K562 (cell line): ENCODE data around the gene STK4. TPM values are rescaled to one million over a fixed set of nuclear protein-coding genes. Genes with fewer than 3 reads are reported as not detected.

Experiments
- ATAC-seq: fragments of 200-7000 bp; cut with Tn5 transposase; 3 replicates; pipeline ENCODE4 v1.9.1; 2020; ENCODE audit warnings: moderate library complexity
- BruUV-seq: library from RNA; stranded (reverse); fragments of 400-500 nt; replicated peaks from 2 replicates; lab custom pipeline; 2021; lab: Mats Ljungman, UMichigan
- CTCF ChIA-PET: fragments of 300-600 bp; formaldehyde crosslinking; extraction: SDS; loops from one replicate; lab custom pipeline; 2021; ENCODE audit warnings: low intra/inter-chr PET ratio; lab: Yijun Ruan, JAX
- POLR2A ChIA-PET: fragments of 300-600, 350-650 bp; sonication (Branson Sonifier 250); formaldehyde crosslinking; extraction: SDS; loops from one replicate; lab custom pipeline; 2021; ENCODE audit warnings: antibody characterized with exemption, inconsistent platforms; lab: Yijun Ruan, JAX
- DNase-seq, 4 experiments: peaks; one replicate each; pipeline versions ENCODE4 v3.0.0 to v3.0.0-alpha.2; 2011 to 2018; ENCODE audit warnings: low spot score in 3 of 4, mixed read lengths in 3 of 4; ENCODE audit errors: extremely low read depth in 1 of 4
- FAIRE-seq: peaks from 2 replicates; lab custom pipeline; 2011; peaks lifted over from hg19 to GRCh38; lab: Jason Lieb, UNC
- H2AFZ ChIP-seq: 2 replicates; pipeline ENCODE4 v1.6.0; 2011; ENCODE audit warnings: low read depth, low read length, control low read depth, inconsistent platforms
- H3K27ac ChIP-seq: fragments of 200-600 bp; 3 replicates; pipeline ENCODE4 v1.8.0; 2011; ENCODE audit warnings: low read depth, mild to moderate bottlenecking, control low read depth, inconsistent platforms, low read length, moderate library complexity, mixed read lengths; ENCODE audit errors: extremely low read depth
- H3K27me3 ChIP-seq, 2 experiments: fragments of 300-600 bp in 1 of 2; 2 replicates in 1 of 2; 3 replicates in 1 of 2; pipeline versions ENCODE4 v1.6.0 to v1.8.0; 2011; ENCODE audit warnings: inconsistent platforms in 2 of 2, low read length in 2 of 2, mild to moderate bottlenecking in 1 of 2, mixed read lengths in 1 of 2, moderate library complexity in 1 of 2; ENCODE audit not compliant: control insufficient read depth in 2 of 2, insufficient read depth in 2 of 2
- H3K36me3 ChIP-seq: fragments of 300-600 bp; 3 replicates; pipeline ENCODE4 v1.8.0; 2011; ENCODE audit warnings: mild to moderate bottlenecking, low read length, inconsistent platforms; ENCODE audit not compliant: control insufficient read depth, insufficient read depth
- H3K4me1 ChIP-seq, 2 experiments: fragments of 200-600 bp in 1 of 2; replicated peaks in 1 of 2; 2 replicates in 1 of 2; 3 replicates in 1 of 2; pipeline versions ENCODE4 v1.5.1 to v1.8.0; 2011; ENCODE audit warnings: inconsistent platforms in 2 of 2, low read length in 2 of 2, mild to moderate bottlenecking in 1 of 2, mixed read lengths in 1 of 2, moderate library complexity in 1 of 2; ENCODE audit not compliant: control insufficient read depth in 2 of 2, insufficient read depth in 2 of 2
- H3K4me2 ChIP-seq: 2 replicates; pipeline ENCODE4 v1.6.1; 2011; ENCODE audit warnings: low read length, control low read depth, inconsistent platforms, mixed read lengths; ENCODE audit not compliant: insufficient read depth
- H3K4me3 ChIP-seq: fragments of 200-600 bp; sonication (generic), shearing (Covaris generic); 2 replicates; pipeline ENCODE4 v1.5.1; 2016; ENCODE audit warnings: control low read depth, inconsistent platforms
- H3K79me2 ChIP-seq: fragments of 200-600 bp; 3 replicates; pipeline ENCODE4 v1.8.0; 2011; ENCODE audit warnings: low read length, inconsistent platforms; ENCODE audit not compliant: control insufficient read depth, insufficient read depth
- H3K9ac ChIP-seq, 2 experiments: 2 replicates each; pipeline versions ENCODE4 v1.6.0 to v1.6.1; 2011; ENCODE audit warnings: low read depth in 2 of 2, low read length in 2 of 2, control low read depth in 1 of 2, inconsistent platforms in 1 of 2, mild to moderate bottlenecking in 1 of 2, mixed read lengths in 1 of 2; ENCODE audit not compliant: insufficient read depth in 1 of 2
- H3K9me1 ChIP-seq: one replicate; pipeline ENCODE4 v1.6.0; 2011; ENCODE audit warnings: inconsistent platforms, mild to moderate bottlenecking, low read length, moderate library complexity; ENCODE audit not compliant: control insufficient read depth, insufficient read depth
- H3K9me3 ChIP-seq: replicated peaks from 2 replicates; pipeline ENCODE4 v1.5.1; 2011; ENCODE audit warnings: low read depth, low read length, inconsistent platforms; ENCODE audit not compliant: control insufficient read depth, insufficient read depth
- H4K20me1 ChIP-seq: replicated peaks from 2 replicates; pipeline ENCODE4 v1.6.1; 2011; ENCODE audit warnings: low read length, inconsistent platforms, mixed read lengths; ENCODE audit not compliant: control insufficient read depth, insufficient read depth
- ADNP ChIP-seq: fragments of 200-800 bp; sonication (Bioruptor generic); IDR thresholded peaks from 2 replicates; pipeline ENCODE4 v1.6.1; 2016; ENCODE audit warnings: missing genetic modification characterization, missing compliant biosample characterization
- CBX3 ChIP-seq, 2 experiments: IDR thresholded peaks; 1 replicate in 1 of 2; 2 replicates in 1 of 2; pipeline ENCODE4 v1.6.1; 2012; ENCODE audit warnings: inconsistent platforms in 2 of 2, low read length in 2 of 2, borderline replicate concordance in 1 of 2, control low read depth in 1 of 2
- CCAR2 ChIP-seq: fragments of 200-400 bp; formaldehyde crosslinking; IDR thresholded peaks from 2 replicates; pipeline ENCODE4 v1.6.1; 2017; ENCODE audit warnings: mild to moderate bottlenecking, low read depth, low read length
- ETS2 ChIP-seq: IDR thresholded peaks from 2 replicates; pipeline ENCODE4 v1.6.1; 2016; ENCODE audit warnings: borderline replicate concordance, missing genetic modification characterization, mild to moderate bottlenecking, moderate library complexity, missing compliant biosample characterization; ENCODE audit not compliant: poor library complexity, severe bottlenecking
- FOS ChIP-seq: IDR thresholded peaks from 3 replicates; pipeline ENCODE4 v1.6.1; 2011; ENCODE audit not compliant: insufficient read length; ENCODE audit errors: extremely low read depth
- NCOA1 ChIP-seq: fragments of 450-650 bp; IDR thresholded peaks from 2 replicates; pipeline ENCODE4 v1.6.1; 2016; ENCODE audit warnings: low read depth
- OTX1 ChIP-seq: fragments of 450-650 bp; formaldehyde crosslinking; IDR thresholded peaks from 2 replicates; pipeline ENCODE4 v1.4.0; 2022; ENCODE audit warnings: mild to moderate bottlenecking
- PCBP1 ChIP-seq: fragments of 200-400 bp; formaldehyde crosslinking; IDR thresholded peaks from 2 replicates; pipeline ENCODE4 v1.6.1; 2018; ENCODE audit warnings: mild to moderate bottlenecking, low read depth, low read length; ENCODE audit not compliant: poor library complexity, severe bottlenecking
- PHF20 ChIP-seq: fragments of 450-650 bp; IDR thresholded peaks from 2 replicates; pipeline ENCODE4 v1.6.1; 2018; ENCODE audit not compliant: partially characterized antibody
- RBBP5 ChIP-seq: fragments of 200-600 bp; sonication (generic); IDR thresholded peaks from 2 replicates; pipeline ENCODE4 v1.6.1; 2012; ENCODE audit warnings: borderline replicate concordance, mild to moderate bottlenecking, low read length, control low read depth, inconsistent platforms; ENCODE audit not compliant: insufficient read depth, poor library complexity, severe bottlenecking
- SAFB2 ChIP-seq: fragments of 200-400 bp; formaldehyde crosslinking; IDR thresholded peaks from 2 replicates; pipeline ENCODE4 v1.6.1; 2018; ENCODE audit warnings: borderline replicate concordance, low read length, low read depth, moderate library complexity; ENCODE audit not compliant: severe bottlenecking
- ZNF586 ChIP-seq: fragments of 450-650 bp; formaldehyde crosslinking; conservative IDR thresholded peaks from 2 replicates; pipeline ENCODE4 v1.4.0; 2020; ENCODE audit warnings: mild to moderate bottlenecking, moderate library complexity
- ZNF766 ChIP-seq: fragments of 200-800 bp; sonication (Bioruptor generic); conservative IDR thresholded peaks from 2 replicates; pipeline ENCODE4 v1.6.1; 2016; ENCODE audit warnings: missing genetic modification characterization, missing compliant biosample characterization
- ZNF77 ChIP-seq: fragments of 250-450 bp; sonication (Bioruptor Pico); IDR thresholded peaks from 2 replicates; pipeline ENCODE4 v1.5.0; 2020
- WGBS: fragments of 100-300 bp; shearing (Covaris generic); methylation state at CpG from one replicate; pipeline ENCODE4 v1.1.6; 2016; ENCODE audit warnings: low coverage, mixed read lengths; ENCODE audit not compliant: insufficient coverage; ENCODE audit errors: missing lambda C conversion rate; 5-methylcytosine and 5-hydroxymethylcytosine counted together
- in situ Hi-C: fragments of 300-500 bp; cut with MboI; formaldehyde crosslinking; loops from 4 replicates; pipeline ENCODE4 v1.15.0; 2018; ENCODE audit warnings: inconsistent platforms, mixed read lengths
- intact Hi-C: fragments of 100-400 bp; cut with micrococcal nuclease; formaldehyde crosslinking; loops from 2 replicates; pipeline ENCODE4 v1.14.2; 2022
- polyA plus RNA-seq, 8 experiments: library from polyadenylated mRNA; depleted of rRNA in 4 of 8; stranded (reverse) in 5 of 8; unstranded in 3 of 8; fragments of >200 nt; fragmentation: Nextera tagmentation in 2 of 8; fragmentation: Illumina TruSeq in 1 of 8; extraction: Ambion mirVana in 2 of 8; extraction: Trizol in 1 of 8; gene quantifications; 2 replicates each; pipeline versions ENCODE4 v1.2.1 to v1.2.3, GENCODE V29; 2011 to 2014; ENCODE audit warnings: inconsistent platforms in 1 of 8, missing spikeins in 1 of 8
- total RNA-seq, 7 experiments: library from RNA; depleted of rRNA in 6 of 7; stranded (reverse); fragments of >200 nt in 6 of 7; fragmentation: Illumina TruSeq in 2 of 7; extraction: Trizol in 2 of 7; gene quantifications; 2 replicates each; pipeline versions ENCODE4 v1.2.1 to v1.2.3, GENCODE V29; 2011 to 2021; ENCODE audit warnings: low replicate concordance in 1 of 7
- TF ChIP-seq, protein P1 (sequence below): fragments of 450-650 bp; formaldehyde crosslinking; IDR thresholded peaks from 2 replicates; pipeline ENCODE4 v1.4.0; 2020; ENCODE audit warnings: mild to moderate bottlenecking, moderate library complexity

The STK4 gene
- total and polyA plus RNA-seq, 9 of the 15 experiments (the other 6 are each of a cell fraction or from before 2014, with no cell fraction given), result 11.9 to 30.6 (median 22.2) TPM

DNA sequence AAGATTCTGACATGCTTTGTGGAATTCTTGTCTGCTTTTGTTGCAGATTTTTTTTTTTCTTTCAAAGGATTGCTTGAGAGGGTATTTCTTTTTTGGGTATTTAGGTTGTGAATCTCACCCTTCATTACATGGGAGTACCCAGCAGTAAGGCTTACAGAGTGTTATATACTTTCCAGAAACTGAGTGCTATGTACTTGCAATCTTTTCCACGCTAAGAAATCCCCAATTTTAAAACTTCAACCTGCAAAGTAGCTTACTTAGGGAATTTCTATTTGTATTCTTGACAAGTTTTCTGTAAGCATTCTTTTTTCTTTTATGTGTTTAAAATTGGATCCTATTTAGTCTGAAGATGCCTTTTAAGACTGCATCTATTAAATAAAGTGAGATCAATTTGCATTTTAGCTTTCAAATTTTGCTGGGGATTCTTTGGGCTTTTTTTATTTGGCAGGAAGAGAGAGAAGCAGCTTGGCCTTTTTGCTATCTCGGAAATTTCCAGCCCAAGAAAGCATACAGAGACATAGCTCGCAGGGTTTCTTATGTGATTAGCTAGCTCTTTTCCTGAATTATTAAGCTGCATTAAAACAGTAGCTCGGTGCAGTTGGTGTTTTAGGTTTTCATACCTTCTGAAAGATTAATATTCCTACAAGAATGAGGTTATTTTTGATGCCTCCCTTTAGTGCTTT is 92.0 kb downstream of the STK4 start:
- H3K27ac ChIP-seq, result no peak overlapping the region
- TF ChIP-seq PHF20 (no peak), NCOA1 (no peak), ZNF77 (CRISPR knock-in tag) (no peak), CCAR2 (no peak), RBBP5 (no peak), FOS (no peak), ZNF766 (CRISPR knock-in tag) (no peak), SAFB2 (no peak), PCBP1 (no peak), ADNP (tag) (no peak), CBX3 (IDR thresholded peaks at IDR 0.05; ENCODE audit: borderline replicate concordance in 1 of 2, low read length in 2 of 2) (no peak), ETS2 (no peak), OTX1 (CRISPR knock-in tag) (no peak), ZNF586 (CRISPR knock-in tag) (no peak)
- TF ChIP-seq, protein P1, sequence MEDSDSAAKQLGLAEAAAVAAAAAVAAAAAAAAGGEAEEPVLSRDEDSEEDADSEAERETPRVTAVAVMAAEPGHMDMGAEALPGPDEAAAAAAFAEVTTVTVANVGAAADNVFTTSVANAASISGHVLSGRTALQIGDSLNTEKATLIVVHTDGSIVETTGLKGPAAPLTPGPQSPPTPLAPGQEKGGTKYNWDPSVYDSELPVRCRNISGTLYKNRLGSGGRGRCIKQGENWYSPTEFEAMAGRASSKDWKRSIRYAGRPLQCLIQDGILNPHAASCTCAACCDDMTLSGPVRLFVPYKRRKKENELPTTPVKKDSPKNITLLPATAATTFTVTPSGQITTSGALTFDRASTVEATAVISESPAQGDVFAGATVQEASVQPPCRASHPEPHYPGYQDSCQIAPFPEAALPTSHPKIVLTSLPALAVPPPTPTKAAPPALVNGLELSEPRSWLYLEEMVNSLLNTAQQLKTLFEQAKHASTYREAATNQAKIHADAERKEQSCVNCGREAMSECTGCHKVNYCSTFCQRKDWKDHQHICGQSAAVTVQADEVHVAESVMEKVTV (CRISPR knock-in tag), result no peak
- TF ChIP-seq, all 486 proteins: peak for 0
- Histone ChIP-seq H2AFZ (no peak overlapping the region), H3K9ac (no peak overlapping the region), H4K20me1 (no peaks in the 10 kb centered on the region), H3K36me3 (peaks cover 38% of the 10 kb centered on the region), H3K4me3 (no peak overlapping the region), H3K27me3 (no peaks in the 10 kb centered on the region), H3K79me2 (no peaks in the 10 kb centered on the region; the same call in 2 of the 3 replicates), H3K4me1 (no peaks in the 10 kb centered on the region), H3K4me2 (no peak overlapping the region), H3K9me3 (no peaks in the 10 kb centered on the region), H3K9me1 (no peaks in the 10 kb centered on the region)
- intact Hi-C loops, result no loop called here
- DNase-seq, result no peak
- CTCF ChIA-PET, result no interaction called here
- WGBS, result 66% methylated on average over 4 of the region's 4 CpGs
- FAIRE-seq, result no peak
- no TSS peak for BruUV-seq
- POLR2A ChIA-PET, result interaction anchor here (0.5 kb wide), 1 partner anchor 497 kb away, joined by 3 read pairs; no protein-coding TSS in a partner anchor
- in situ Hi-C loops, result no loop called here
- ATAC-seq, result no peak
